ENCODE measurements around the gene PLEKHA1. TPM values are rescaled to one million over a fixed set of nuclear protein-coding genes. Genes with fewer than 3 reads are reported as not detected.

Gene PLEKHA1
- total RNA-seq, 1 donor from 2014 or later: 52.1 TPM

GRCh38 chr10:122462533-122463465, 88.3 kb downstream of the PLEKHA1 start:
- peak; percentile 47 for DNase-seq

- DNase-seq: no peak
These were observed 89.2 kb downstream of the PLEKHA1 start for GRCh38 chr10:122463466-122464249.

GRCh38 chr10:122464250-122464510, 89.7 kb downstream of the PLEKHA1 start:
- DNase-seq: no peak

- no peak for DNase-seq
These were observed 90.1 kb downstream of the PLEKHA1 start for GRCh38 chr10:122464586-122464985.

GRCh38 chr10:122465401-122466040, 91.0 kb downstream of the PLEKHA1 start:
- DNase-seq: no peak

GRCh38 chr10:122466951-122467381, 92.5 kb downstream of the PLEKHA1 start:
- DNase-seq: no peak

- DNase-seq: no peak
These were observed 93.2 kb downstream of the PLEKHA1 start for GRCh38 chr10:122467701-122468100.

- no peak for DNase-seq
These were observed 93.9 kb downstream of the PLEKHA1 start for GRCh38 chr10:122468307-122468925.

- peak; percentile 75 for DNase-seq
These were observed 94.6 kb downstream of the PLEKHA1 start for GRCh38 chr10:122468926-122469781.

- no peak for DNase-seq
These were observed 95.3 kb downstream of the PLEKHA1 start for GRCh38 chr10:122469848-122470247.

GRCh38 chr10:122471531-122472177, 97.1 kb downstream of the PLEKHA1 start:
- DNase-seq: no peak

- no peak for DNase-seq
These were observed 98.6 kb downstream of the PLEKHA1 start for GRCh38 chr10:122473116-122473515.

GRCh38 chr10:122474131-122474818, 99.8 kb downstream of the PLEKHA1 start:
- DNase-seq: peak; percentile 96

GRCh38 chr10:122475100-122475499, 100.6 kb downstream of the PLEKHA1 start:
- peak; percentile 29 for DNase-seq

GRCh38 chr10:122475591-122476332, 101.3 kb downstream of the PLEKHA1 start:
- no peak for DNase-seq

GRCh38 chr10:122476333-122476695, 101.8 kb downstream of the PLEKHA1 start:
- no peak for DNase-seq

- no peak for DNase-seq
These were observed 102.9 kb downstream of the PLEKHA1 start for GRCh38 chr10:122477436-122477835.

- no peak for DNase-seq
These were observed 104.5 kb downstream of the PLEKHA1 start for GRCh38 chr10:122478971-122479370.

GRCh38 chr10:122480146-122480833, 105.8 kb downstream of the PLEKHA1 start:
- no peak for DNase-seq
